GM12878 (cell line): ENCODE measurements around the gene CALB2. TPM values are rescaled to one million over a fixed set of nuclear protein-coding genes. Genes with fewer than 3 reads are reported as not detected.

Experiments used
- ATAC-seq: fragments of 200-7000 bp; cut with Tn5 transposase; 3 replicates; pipeline ENCODE4 v1.9.1; 2020; ENCODE audit warnings: mild to moderate bottlenecking, moderate library complexity
- BruUV-seq: library from RNA; stranded (reverse); fragments of 400-500 nt; replicated peaks from 2 replicates; lab custom pipeline; 2021; lab: Mats Ljungman, UMichigan
- CTCF ChIA-PET: fragments of 300-600 bp; sonication (Branson Sonifier 250); formaldehyde crosslinking; extraction: SDS; loops from one replicate; lab custom pipeline; 2021; ENCODE audit warnings: inconsistent platforms; lab: Yijun Ruan, JAX
- POLR2A ChIA-PET: fragments of 350-600 bp; formaldehyde crosslinking; extraction: SDS; loops from one replicate; lab custom pipeline; 2021; ENCODE audit warnings: inconsistent platforms; lab: Charles Lee
- RAD21 ChIA-PET: fragments of 300-600 bp; sonication (Branson Sonifier 250); formaldehyde crosslinking; loops from one replicate; lab custom pipeline; 2023; ENCODE audit warnings: antibody characterized with exemption; ENCODE audit not compliant: unreplicated experiment; lab: Charles Lee
- SMC1A ChIA-PET: fragments of 300-600 bp; sonication (Branson Sonifier 250); formaldehyde crosslinking; loops from one replicate; lab custom pipeline; 2023; ENCODE audit not compliant: unreplicated experiment, uncharacterized antibody; lab: Charles Lee
- DNase-seq: peaks from one replicate; pipeline ENCODE4 v3.0.0-alpha.2; 2011; ENCODE audit warnings: low read depth, low spot score
- FAIRE-seq: peaks from 3 replicates; lab custom pipeline; 2011; peaks lifted over from hg19 to GRCh38; lab: Jason Lieb, UNC
- H2AFZ ChIP-seq: 2 replicates; pipeline ENCODE4 v1.6.0; 2011; ENCODE audit warnings: low read depth, low read length, control low read depth; ENCODE audit not compliant: control insufficient read depth
- H3K27ac ChIP-seq: 2 replicates; pipeline ENCODE4 v1.5.1; 2011; ENCODE audit warnings: control low read depth; ENCODE audit not compliant: control insufficient read depth, insufficient read depth
- H3K27me3 ChIP-seq, 2 experiments: replicated peaks in 1 of 2; 2 replicates each; pipeline versions ENCODE4 v1.6.0 to v1.6.1; 2011; ENCODE audit warnings: low read length in 1 of 2; ENCODE audit not compliant: control insufficient read depth in 2 of 2, insufficient read depth in 2 of 2
- H3K36me3 ChIP-seq, 2 experiments: 2 replicates each; pipeline ENCODE4 v1.5.1; 2011; ENCODE audit warnings: low read length in 1 of 2; ENCODE audit not compliant: control insufficient read depth in 2 of 2, insufficient read depth in 2 of 2
- H3K4me1 ChIP-seq: 2 replicates; pipeline ENCODE4 v1.6.1; 2011; ENCODE audit warnings: mild to moderate bottlenecking, low read length, moderate library complexity, mixed read lengths; ENCODE audit not compliant: control insufficient read depth, insufficient read depth
- H3K4me2 ChIP-seq: 2 replicates; pipeline ENCODE4 v1.6.0; 2011; ENCODE audit warnings: control low read depth; ENCODE audit not compliant: control insufficient read depth, insufficient read depth
- H3K4me3 ChIP-seq: fragments of 200-600 bp; sonication (generic); 2 replicates; pipeline ENCODE4 v1.5.1; 2016
- H3K79me2 ChIP-seq: 2 replicates; pipeline ENCODE4 v1.6.0; 2011; ENCODE audit warnings: low read length; ENCODE audit not compliant: control insufficient read depth, insufficient read depth
- H3K9ac ChIP-seq: 2 replicates; pipeline ENCODE4 v1.8.0; 2011; ENCODE audit warnings: low read length, control low read depth, mixed read lengths; ENCODE audit not compliant: control insufficient read depth, insufficient read depth
- H3K9me3 ChIP-seq: replicated peaks from 3 replicates; pipeline ENCODE4 v1.5.1; 2011; ENCODE audit warnings: mild to moderate bottlenecking, low read length; ENCODE audit not compliant: control insufficient read depth, insufficient read depth
- H4K20me1 ChIP-seq: 2 replicates; pipeline ENCODE4 v1.6.0; 2011; ENCODE audit not compliant: control insufficient read depth, insufficient read depth
- BCLAF1 ChIP-seq: fragments of 450-650 bp; IDR thresholded peaks from 2 replicates; pipeline ENCODE4 v1.6.1; 2017; ENCODE audit warnings: antibody characterized with exemption, mild to moderate bottlenecking, moderate library complexity
- CBX5 ChIP-seq: sonication (generic); IDR thresholded peaks from 2 replicates; pipeline ENCODE4 v1.6.1; 2016; ENCODE audit warnings: low read depth, moderate library complexity, mild to moderate bottlenecking, inconsistent platforms
- CEBPB ChIP-seq, 2 experiments: fragments of 150-350 bp in 1 of 2; IDR thresholded peaks; 2 replicates each; pipeline ENCODE4 v1.6.1; 2012 to 2014; ENCODE audit warnings: low read depth in 2 of 2, low read length in 2 of 2, borderline replicate concordance in 1 of 2, inconsistent platforms in 1 of 2
- CTCF ChIP-seq, 3 experiments: IDR thresholded peaks in 2 of 3; conservative IDR thresholded peaks in 1 of 3; 2 replicates each; pipeline ENCODE4 v1.5.1; 2011; ENCODE audit warnings: low read depth in 3 of 3, low read length in 3 of 3, mild to moderate bottlenecking in 3 of 3, control low read depth in 2 of 3, moderate library complexity in 2 of 3, inconsistent platforms in 1 of 3, mixed read lengths in 1 of 3; ENCODE audit not compliant: control insufficient read depth in 2 of 3, insufficient read depth in 1 of 3; ENCODE audit errors: extremely low read depth in 1 of 3
- CUX1 ChIP-seq: IDR thresholded peaks from 2 replicates; pipeline ENCODE4 v1.6.1; 2012; ENCODE audit warnings: improper control_type of control experiment, low read depth, low read length; ENCODE audit not compliant: insufficient replicate concordance
- FOS ChIP-seq: IDR thresholded peaks from 3 replicates; pipeline ENCODE4 v1.6.1; 2011; ENCODE audit warnings: borderline replicate concordance; ENCODE audit not compliant: insufficient read length; ENCODE audit errors: extremely low read depth
- JUNB ChIP-seq: IDR thresholded peaks from 2 replicates; pipeline ENCODE4 v1.6.1; 2016; ENCODE audit warnings: antibody characterized with exemption, mild to moderate bottlenecking
- WGBS: methylation state at CpG from one replicate; pipeline ENCODE4 v1.1.6; 2016; ENCODE audit warnings: low lambda C conversion rate; ENCODE audit not compliant: insufficient replicate concordance, insufficient coverage; ENCODE audit errors: missing lambda C conversion rate; 5-methylcytosine and 5-hydroxymethylcytosine counted together
- in situ Hi-C: fragments of 300-500 bp; cut with MboI; formaldehyde crosslinking; loops from 9 replicates; pipeline ENCODE4 v1.14.3; 2018; ENCODE audit warnings: mixed read lengths
- intact Hi-C: fragments of 100-400 bp; cut with micrococcal nuclease; formaldehyde crosslinking; loops from one replicate; pipeline ENCODE4 v1.14.2; 2022; ENCODE audit not compliant: unreplicated experiment
- polyA plus RNA-seq, 11 experiments: library from polyadenylated mRNA; depleted of rRNA in 4 of 11; unstranded in 6 of 11; stranded (reverse) in 5 of 11; fragments of >200 nt; fragmentation: Nextera tagmentation in 4 of 11; fragmentation: Illumina TruSeq in 1 of 11; extraction: Ambion mirVana in 4 of 11; extraction: Trizol in 1 of 11; gene quantifications; 1 replicate in 1 of 11; 2 replicates in 10 of 11; pipeline versions ENCODE4 v1.2.1 to v1.2.3, GENCODE V29; 2011 to 2016; ENCODE audit warnings: inconsistent platforms in 2 of 11, missing spikeins in 2 of 11, low read depth in 1 of 11
- total RNA-seq, 4 experiments: library from RNA; depleted of rRNA in 3 of 4; stranded (reverse); fragments of >200 nt in 3 of 4; fragmentation: Illumina TruSeq in 1 of 4; extraction: Trizol in 1 of 4; gene quantifications; 2 replicates each; pipeline versions ENCODE4 v1.2.1 to v1.2.3, GENCODE V29; 2013 to 2021

Gene CALB2
- total and polyA plus RNA-seq, 10 of the 15 experiments (the other 5 are each of a cell fraction or from before 2014, with no cell fraction given): not detected

GRCh38 chr16:71352466-71352865 lies 6.1 kb upstream of the CALB2 start (continued):
- no peak for TF ChIP-seq BCLAF1

- H3K36me3 ChIP-seq: no peaks in the 10 kb centered on the region
- H3K4me1 ChIP-seq: no peaks in the 10 kb centered on the region
- FAIRE-seq: no peak
- WGBS: 0% methylated on average over 1 of the region's 1 CpG
- no peak overlapping the region for H3K27ac ChIP-seq
- no peak overlapping the region for H3K9ac ChIP-seq
- DNase-seq: no peak
- H4K20me1 ChIP-seq: no peaks in the 10 kb centered on the region
- peaks cover 0 to 1% of the 10 kb centered on the region in 2 experiments; a peak in 2 of 4 replicates for H3K27me3 ChIP-seq
- RAD21 ChIA-PET: no interaction called here
- intact Hi-C loops: no loop called here
- CTCF ChIA-PET: no interaction called here
- in situ Hi-C loops: no loop called here
- SMC1A ChIA-PET: interaction anchor here (1.4 kb wide), 1 partner anchor 41 kb away, joined by 4 read pairs; no protein-coding TSS in a partner anchor
- ATAC-seq: no peak
- H3K4me3 ChIP-seq: no peak overlapping the region
- POLR2A ChIA-PET: no interaction called here
- H3K79me2 ChIP-seq: no peaks in the 10 kb centered on the region
- H3K9me3 ChIP-seq: no peaks in the 10 kb centered on the region
- BruUV-seq: no TSS peak
- no peak overlapping the region for H2AFZ ChIP-seq
- no peak overlapping the region for H3K4me2 ChIP-seq
- no peak for TF ChIP-seq CTCF (IDR thresholded peaks at IDR 0.05 in 2 of 3, conservative IDR thresholded peaks at IDR 0.05 in 1 of 3; ENCODE audit: control insufficient read depth in 2 of 3, extremely low read depth in 1 of 3, insufficient read depth in 1 of 3, low read depth in 3 of 3, low read length in 3 of 3)
- TF ChIP-seq CEBPB (IDR thresholded peaks at IDR 0.05; ENCODE audit: borderline replicate concordance in 1 of 2, low read depth in 2 of 2, low read length in 2 of 2): no peak
- no peak for TF ChIP-seq JUNB
- no peak for TF ChIP-seq CBX5
- TF ChIP-seq CUX1: no peak
- no peak for TF ChIP-seq FOS
Observed at GRCh38 chr16:71352963-71353460, 5.5 kb upstream of the CALB2 start.
